Measurements from ENCODE around the gene LDHD.
A peak's percentile ranks its signal among the peaks of the same experiment; 100 is the strongest.

LDHD gene

DNA sequence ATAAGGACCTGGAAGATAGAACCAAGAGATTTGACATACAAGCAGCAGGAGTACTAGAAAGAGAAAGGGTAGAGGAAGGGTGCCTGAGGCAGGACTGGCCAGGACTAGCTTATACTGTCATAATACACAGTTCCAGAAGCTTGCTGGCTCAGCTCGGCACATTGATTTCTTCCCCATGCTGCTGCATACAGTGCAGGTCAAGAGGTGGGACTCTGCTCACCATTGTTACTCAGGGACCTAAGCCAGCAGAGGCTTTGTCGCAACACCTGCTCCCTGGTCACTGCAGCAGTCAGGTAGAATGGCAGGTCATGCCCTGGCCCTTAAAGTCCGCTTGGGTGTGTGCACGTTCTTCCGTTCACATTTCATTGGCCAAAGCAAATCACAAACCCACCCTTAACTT lies 32.8 kb downstream of the LDHD start:
- H3K27me3 Mint-ChIP-seq (ENCODE audit: low read depth) = no peaks in the 10 kb centered on the region
- TF ChIP-seq, protein P1, sequence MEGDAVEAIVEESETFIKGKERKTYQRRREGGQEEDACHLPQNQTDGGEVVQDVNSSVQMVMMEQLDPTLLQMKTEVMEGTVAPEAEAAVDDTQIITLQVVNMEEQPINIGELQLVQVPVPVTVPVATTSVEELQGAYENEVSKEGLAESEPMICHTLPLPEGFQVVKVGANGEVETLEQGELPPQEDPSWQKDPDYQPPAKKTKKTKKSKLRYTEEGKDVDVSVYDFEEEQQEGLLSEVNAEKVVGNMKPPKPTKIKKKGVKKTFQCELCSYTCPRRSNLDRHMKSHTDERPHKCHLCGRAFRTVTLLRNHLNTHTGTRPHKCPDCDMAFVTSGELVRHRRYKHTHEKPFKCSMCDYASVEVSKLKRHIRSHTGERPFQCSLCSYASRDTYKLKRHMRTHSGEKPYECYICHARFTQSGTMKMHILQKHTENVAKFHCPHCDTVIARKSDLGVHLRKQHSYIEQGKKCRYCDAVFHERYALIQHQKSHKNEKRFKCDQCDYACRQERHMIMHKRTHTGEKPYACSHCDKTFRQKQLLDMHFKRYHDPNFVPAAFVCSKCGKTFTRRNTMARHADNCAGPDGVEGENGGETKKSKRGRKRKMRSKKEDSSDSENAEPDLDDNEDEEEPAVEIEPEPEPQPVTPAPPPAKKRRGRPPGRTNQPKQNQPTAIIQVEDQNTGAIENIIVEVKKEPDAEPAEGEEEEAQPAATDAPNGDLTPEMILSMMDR (IDR thresholded peaks at IDR 0.05; ENCODE audit: unreplicated experiment in 3 of 3) = no peak
- no peak overlapping the region for H3K4me3 Mint-ChIP-seq
- H3K36me3 Mint-ChIP-seq (ENCODE audit: low read depth) = peaks cover 13% of the 10 kb centered on the region
- peak overlapping the region in 2 of 3 experiments; percentile 29 to 49 for H3K27ac Mint-ChIP-seq
- peaks cover 72% of the 10 kb centered on the region for H3K4me1 Mint-ChIP-seq
- H3K9me3 Mint-ChIP-seq = no peaks in the 10 kb centered on the region

DNA sequence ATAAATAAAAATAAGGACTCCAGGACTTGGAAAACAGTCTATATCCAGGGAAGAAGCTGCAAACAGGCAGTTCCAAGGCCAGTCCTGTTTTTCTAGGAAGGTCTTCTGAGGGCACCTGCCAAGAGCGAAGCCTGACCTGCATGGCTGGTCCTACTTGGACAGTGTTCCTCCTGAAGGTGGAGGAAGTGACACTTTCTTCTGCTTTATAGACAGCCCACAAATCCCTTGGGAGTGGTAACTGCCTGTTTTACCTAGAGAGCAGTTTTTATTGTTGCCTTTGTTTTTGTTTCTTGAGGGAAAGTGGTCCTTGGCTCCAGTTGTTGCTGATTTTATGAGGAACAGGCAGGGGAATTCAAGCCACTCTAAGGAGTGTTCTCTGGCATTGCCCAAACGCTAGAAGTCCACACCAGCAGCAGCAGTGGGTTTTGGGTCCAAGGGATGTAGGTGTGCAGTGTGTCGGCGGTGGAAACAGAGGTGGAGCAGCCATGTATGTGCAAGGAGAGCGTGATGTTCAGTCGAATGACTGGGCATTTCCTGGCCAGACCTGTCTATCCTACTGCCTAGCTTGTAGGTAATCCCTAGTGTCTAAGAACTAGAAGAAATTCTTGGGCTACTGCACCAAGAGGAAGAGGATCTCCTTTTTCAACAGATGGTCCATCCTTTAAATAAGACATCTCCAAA lies 35.3 kb downstream of the LDHD start:
- Mint-ChIP-seq H3K4me3 (no peak overlapping the region), H3K9me3 (peaks cover 2% of the 10 kb centered on the region), H3K4me1 (peaks cover 54% of the 10 kb centered on the region), H3K27me3 (ENCODE audit: low read depth) (no peaks in the 10 kb centered on the region), H3K36me3 (ENCODE audit: low read depth) (peaks cover 30% of the 10 kb centered on the region), H3K27ac (peak overlapping the region in 1 of 3 experiments; percentile 29)
- TF ChIP-seq, protein P1 (IDR thresholded peaks at IDR 0.05; ENCODE audit: unreplicated experiment in 3 of 3) = no peak

DNA sequence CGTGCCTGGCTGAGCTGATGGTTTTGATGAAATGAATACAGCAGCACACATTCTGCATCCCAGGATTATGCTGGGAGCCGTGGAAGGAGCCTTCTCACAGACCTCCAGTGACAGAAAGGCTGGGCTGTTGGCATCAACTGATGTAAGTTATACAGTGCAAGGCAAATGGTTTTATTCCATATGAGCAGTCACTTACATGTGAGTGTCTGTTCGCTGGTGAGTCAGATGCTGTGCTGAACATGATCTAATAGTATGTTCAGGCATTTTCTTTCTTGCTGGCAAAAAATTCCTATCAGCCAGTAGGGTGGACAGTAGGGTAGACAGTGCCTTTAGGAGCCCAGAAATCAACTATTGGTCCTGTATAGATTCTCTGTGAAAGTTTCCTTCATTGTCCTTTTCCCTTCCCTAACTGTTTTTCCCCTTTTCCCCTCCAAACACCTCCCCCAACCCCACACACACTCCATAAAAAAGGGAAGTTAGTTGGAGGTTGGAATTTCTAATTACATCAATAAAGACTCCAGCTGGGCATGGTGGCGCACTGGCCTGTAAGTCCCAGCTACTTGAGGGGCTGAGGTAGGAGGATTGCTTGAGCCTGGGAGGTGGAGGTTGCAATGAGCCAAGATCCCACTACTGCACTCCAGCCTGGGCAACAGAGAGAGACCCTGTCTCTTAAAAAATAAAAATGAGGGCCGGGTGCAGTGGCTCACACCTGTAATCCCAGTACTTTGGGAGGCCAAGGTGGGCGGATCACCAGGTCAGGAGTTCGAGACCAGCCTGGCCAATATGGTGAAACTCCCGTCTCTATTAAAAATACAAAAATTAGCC lies 36.2 kb downstream of the LDHD start:
- Mint-ChIP-seq H3K27ac (no peak overlapping the region), H3K4me1 (peaks cover 46% of the 10 kb centered on the region)

DNA sequence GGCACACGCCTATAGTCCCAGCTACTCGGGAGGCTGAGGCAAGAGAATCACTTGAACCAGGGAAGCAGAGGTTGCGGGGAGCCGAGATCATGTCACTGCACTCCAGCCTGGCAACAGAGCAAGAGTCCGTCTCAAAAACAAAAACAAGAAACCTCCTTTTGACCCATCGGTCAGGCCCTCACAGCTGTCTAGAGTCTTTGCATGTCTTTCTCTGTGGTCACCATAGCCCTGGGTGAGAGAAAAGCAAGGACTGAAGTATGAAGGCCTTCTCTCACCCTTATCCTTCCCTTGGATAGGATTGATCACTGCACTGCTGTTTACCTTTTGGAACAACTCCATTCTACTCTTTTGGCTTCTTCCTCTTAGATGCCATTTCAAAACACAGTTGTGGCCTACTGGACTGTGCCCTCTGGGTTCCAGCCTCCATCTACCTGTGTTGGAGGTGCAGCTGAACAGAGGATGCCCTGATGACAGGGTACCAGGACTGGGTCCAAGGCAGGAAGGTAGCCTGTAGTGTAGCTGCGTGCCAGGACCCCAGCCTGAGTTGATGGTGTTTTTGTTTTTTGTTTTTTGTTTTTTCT lies 37.1 kb downstream of the LDHD start:
- H3K27ac Mint-ChIP-seq = no peak overlapping the region
- no peak overlapping the region for H3K4me3 Mint-ChIP-seq
- TF ChIP-seq, protein P1 (IDR thresholded peaks at IDR 0.05; ENCODE audit: unreplicated experiment in 3 of 3) = no peak
- H3K27me3 Mint-ChIP-seq (ENCODE audit: low read depth) = no peaks in the 10 kb centered on the region
- peaks cover 38% of the 10 kb centered on the region for H3K4me1 Mint-ChIP-seq
- peaks cover 2% of the 10 kb centered on the region for H3K9me3 Mint-ChIP-seq
- peaks cover 19% of the 10 kb centered on the region for H3K36me3 Mint-ChIP-seq (ENCODE audit: low read depth)

More for the DNA sequence above, 36.2 kb downstream of the LDHD start:
- peaks cover 2% of the 10 kb centered on the region for H3K9me3 Mint-ChIP-seq
- TF ChIP-seq, protein P1 (IDR thresholded peaks at IDR 0.05; ENCODE audit: unreplicated experiment in 3 of 3) = no peak
- no peak overlapping the region for H3K4me3 Mint-ChIP-seq
- peaks cover 26% of the 10 kb centered on the region for H3K36me3 Mint-ChIP-seq (ENCODE audit: low read depth)
- no peaks in the 10 kb centered on the region for H3K27me3 Mint-ChIP-seq (ENCODE audit: low read depth)

DNA sequence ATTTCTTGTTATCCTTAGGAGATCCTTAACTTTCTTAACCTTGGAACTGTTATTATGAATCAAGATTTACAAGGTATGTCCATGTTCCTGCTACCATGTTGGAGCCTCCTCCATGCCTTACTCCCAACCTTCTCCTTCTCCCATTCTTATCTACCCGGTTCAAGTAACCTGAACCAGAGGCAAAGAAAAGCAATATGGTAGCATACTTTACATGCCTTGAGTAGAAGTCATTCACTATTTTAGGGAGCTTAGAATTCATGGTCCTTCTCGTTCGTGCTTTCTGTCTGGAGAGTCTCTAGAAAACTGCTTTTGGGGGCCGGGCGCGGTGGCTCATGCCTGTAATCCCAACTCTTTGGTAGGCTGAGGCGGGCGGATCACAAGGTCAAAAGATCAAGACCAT lies 37.7 kb downstream of the LDHD start:
- Mint-ChIP-seq H3K4me1 (peaks cover 38% of the 10 kb centered on the region), H3K36me3 (ENCODE audit: low read depth) (peaks cover 19% of the 10 kb centered on the region), H3K27ac (no peak overlapping the region), H3K27me3 (ENCODE audit: low read depth) (no peaks in the 10 kb centered on the region), H3K4me3 (no peak overlapping the region), H3K9me3 (peaks cover 2% of the 10 kb centered on the region)
- TF ChIP-seq, protein P1 (IDR thresholded peaks at IDR 0.05; ENCODE audit: unreplicated experiment in 3 of 3) = no peak
